HCT116 (cell line): ENCODE data around the gene ULBP2.

ENCODE experiments used
- EZH2phosphoT487 ChIP-seq: fragments of 200-600 bp; IDR thresholded peaks from 2 replicates; pipeline ENCODE4 v1.6.1; 2018; ENCODE audit warnings: antibody characterized with exemption, borderline replicate concordance
- JUND ChIP-seq: IDR thresholded peaks from 2 replicates; pipeline ENCODE4 v1.6.1; 2012
- POLR2A ChIP-seq: IDR thresholded peaks from 2 replicates; pipeline ENCODE4 v1.7.0; 2011; ENCODE audit warnings: borderline replicate concordance; ENCODE audit not compliant: insufficient read depth, insufficient read length; ENCODE audit errors: extremely low read depth
- POLR2AphosphoS5 ChIP-seq: IDR thresholded peaks from 2 replicates; pipeline ENCODE4 v1.6.1; 2011; ENCODE audit warnings: mild to moderate bottlenecking, low read depth, low read length, moderate library complexity
- TCF7L2 ChIP-seq: IDR thresholded peaks from 2 replicates; pipeline ENCODE4 v1.7.0; 2011; ENCODE audit warnings: borderline replicate concordance, inconsistent platforms; ENCODE audit not compliant: insufficient read depth, insufficient read length; ENCODE audit errors: extremely low read depth
- TF ChIP-seq, protein P1 (sequence below), 3 experiments: fragments of 200-600 bp in 1 of 3; sonication (generic) in 1 of 3; IDR thresholded peaks in 2 of 3; conservative IDR thresholded peaks in 1 of 3; 2 replicates each; pipeline ENCODE4 v1.5.1; 2012 to 2017; ENCODE audit warnings: low read depth in 2 of 3, low read length in 2 of 3, antibody characterized with exemption in 1 of 3, borderline replicate concordance in 1 of 3, control low read depth in 1 of 3, mild to moderate bottlenecking in 1 of 3, mixed read lengths in 1 of 3, mixed run types in 1 of 3, moderate library complexity in 1 of 3; ENCODE audit not compliant: insufficient read depth in 1 of 3

DNA sequence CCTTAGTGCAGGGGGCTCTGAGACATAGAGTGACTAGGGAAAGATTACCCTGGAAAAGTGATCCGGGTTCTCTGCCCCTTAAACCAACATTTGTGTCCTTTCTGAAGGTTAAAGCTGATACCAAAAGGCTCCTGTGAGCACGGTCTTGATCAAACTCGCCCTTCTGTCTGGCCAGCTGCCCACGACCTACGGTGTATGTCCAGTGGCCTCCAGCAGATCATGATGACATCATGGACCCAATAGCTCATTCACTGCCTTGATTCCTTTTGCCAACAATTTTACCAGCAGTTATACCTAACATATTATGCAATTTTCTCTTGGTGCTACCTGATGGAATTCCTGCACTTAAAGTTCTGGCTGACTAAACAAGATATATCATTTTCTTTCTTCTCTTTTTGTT lies 6.8 kb downstream of the ULBP2 start:
- TF ChIP-seq POLR2AphosphoS5 (no peak), POLR2A (no peak), EZH2phosphoT487 (no peak), JUND (no peak), TCF7L2 (no peak)
- TF ChIP-seq, protein P1, sequence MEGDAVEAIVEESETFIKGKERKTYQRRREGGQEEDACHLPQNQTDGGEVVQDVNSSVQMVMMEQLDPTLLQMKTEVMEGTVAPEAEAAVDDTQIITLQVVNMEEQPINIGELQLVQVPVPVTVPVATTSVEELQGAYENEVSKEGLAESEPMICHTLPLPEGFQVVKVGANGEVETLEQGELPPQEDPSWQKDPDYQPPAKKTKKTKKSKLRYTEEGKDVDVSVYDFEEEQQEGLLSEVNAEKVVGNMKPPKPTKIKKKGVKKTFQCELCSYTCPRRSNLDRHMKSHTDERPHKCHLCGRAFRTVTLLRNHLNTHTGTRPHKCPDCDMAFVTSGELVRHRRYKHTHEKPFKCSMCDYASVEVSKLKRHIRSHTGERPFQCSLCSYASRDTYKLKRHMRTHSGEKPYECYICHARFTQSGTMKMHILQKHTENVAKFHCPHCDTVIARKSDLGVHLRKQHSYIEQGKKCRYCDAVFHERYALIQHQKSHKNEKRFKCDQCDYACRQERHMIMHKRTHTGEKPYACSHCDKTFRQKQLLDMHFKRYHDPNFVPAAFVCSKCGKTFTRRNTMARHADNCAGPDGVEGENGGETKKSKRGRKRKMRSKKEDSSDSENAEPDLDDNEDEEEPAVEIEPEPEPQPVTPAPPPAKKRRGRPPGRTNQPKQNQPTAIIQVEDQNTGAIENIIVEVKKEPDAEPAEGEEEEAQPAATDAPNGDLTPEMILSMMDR (IDR thresholded peaks at IDR 0.05 in 2 of 3, conservative IDR thresholded peaks at IDR 0.05 in 1 of 3; ENCODE audit: borderline replicate concordance in 1 of 3, insufficient read depth in 1 of 3, low read depth in 2 of 3, low read length in 2 of 3): no peak
